ENCODE data around the gene ALDH1A2.

Gene ALDH1A2

DNA sequence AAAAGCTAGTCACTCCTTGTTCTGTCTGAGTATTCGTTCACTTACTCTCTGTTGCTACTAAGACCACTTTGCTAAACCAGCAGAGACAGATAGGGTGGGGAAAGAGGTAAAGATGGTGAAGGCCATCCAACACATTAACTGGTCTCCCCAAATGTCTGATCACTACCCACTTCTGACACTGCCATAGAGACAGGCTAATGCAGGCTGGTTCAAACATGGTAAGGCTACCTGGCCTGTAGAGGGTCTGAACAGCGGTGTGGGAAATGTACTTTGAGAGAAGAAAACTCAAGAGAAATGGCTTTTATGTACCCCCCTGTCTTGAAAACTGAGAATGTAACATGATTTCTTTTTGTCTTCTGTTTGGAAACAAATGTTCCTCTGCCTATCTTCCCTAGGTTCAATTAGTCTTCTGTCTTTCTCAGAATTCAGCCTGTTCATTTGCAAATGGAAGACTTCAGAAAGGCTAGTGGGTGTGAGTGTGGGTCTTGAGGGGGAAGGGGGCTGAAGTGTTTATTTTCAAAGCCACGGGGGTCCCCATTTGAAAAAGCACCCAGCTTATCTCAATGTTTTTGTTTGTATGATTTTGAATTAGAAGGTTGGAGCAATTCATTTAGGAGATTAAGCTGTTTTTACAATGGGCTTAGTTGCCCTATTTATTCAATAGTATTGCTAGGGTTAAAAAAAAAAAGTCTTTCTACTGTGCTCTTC, 15.8 kb downstream of the ALDH1A2 start:
- H3K18ac ChIP-seq (ENCODE audit: low read depth in 1 of 2, low read length in 2 of 2): no peak overlapping the region
- no peak overlapping the region for H2BK120ac ChIP-seq (ENCODE audit: low read depth, low read length)
- no peak overlapping the region for H2BK15ac ChIP-seq (ENCODE audit: low read depth, poor library complexity, severe bottlenecking)
- no peak overlapping the region for H2BK5ac ChIP-seq (ENCODE audit: low read depth, low read length, poor library complexity, severe bottlenecking)
- no peak overlapping the region for H3K9ac ChIP-seq (ENCODE audit: low read length)
- no peaks in the 10 kb centered on the region for H3K9me3 ChIP-seq (ENCODE audit: control insufficient read depth, low read length)
- WGBS: 24% methylated on average over 2 of the region's 3 CpGs
- no peak overlapping the region for H3K4me3 ChIP-seq (ENCODE audit: insufficient read depth in 1 of 2, low read depth in 1 of 2, low read length in 2 of 2)
- H3K4ac ChIP-seq (ENCODE audit: low read depth in 1 of 2, low read length in 2 of 2): no peak overlapping the region
- no peak for DNase-seq
- no peak overlapping the region for H3K23ac ChIP-seq (ENCODE audit: low read length in 2 of 2)
- no peak overlapping the region for H3K27ac ChIP-seq (ENCODE audit: low read length, poor library complexity, severe bottlenecking)
- no peak overlapping the region for H4K91ac ChIP-seq (ENCODE audit: low read length)
- no peak overlapping the region for H3K14ac ChIP-seq (ENCODE audit: low read length in 2 of 2)
- no peaks in the 10 kb centered on the region for H3K36me3 ChIP-seq (ENCODE audit: control insufficient read depth in 1 of 2, insufficient read depth in 2 of 2, low read depth in 1 of 2, low read length in 2 of 2)
- H2AFZ ChIP-seq (ENCODE audit: low read depth, low read length): no peak overlapping the region
- H3K4me1 ChIP-seq (ENCODE audit: control insufficient read depth, insufficient read depth, low read depth, low read length): no peaks in the 10 kb centered on the region
- H2AK5ac ChIP-seq (ENCODE audit: low read length, severe bottlenecking): no peak overlapping the region
- peaks cover 3 to 5% of the 10 kb centered on the region in 2 experiments for H3K27me3 ChIP-seq (ENCODE audit: control insufficient read depth in 1 of 2, insufficient read depth in 1 of 2, low read length in 2 of 2)
- H4K8ac ChIP-seq (ENCODE audit: low read length): no peak overlapping the region
- no peak overlapping the region for H2BK12ac ChIP-seq (ENCODE audit: low read length in 2 of 2)
- no peak overlapping the region for H3K4me2 ChIP-seq (ENCODE audit: low read length, poor library complexity, severe bottlenecking)
- H3K79me1 ChIP-seq (replicated peaks; ENCODE audit: low read length, poor library complexity, severe bottlenecking): no peaks in the 10 kb centered on the region

DNA sequence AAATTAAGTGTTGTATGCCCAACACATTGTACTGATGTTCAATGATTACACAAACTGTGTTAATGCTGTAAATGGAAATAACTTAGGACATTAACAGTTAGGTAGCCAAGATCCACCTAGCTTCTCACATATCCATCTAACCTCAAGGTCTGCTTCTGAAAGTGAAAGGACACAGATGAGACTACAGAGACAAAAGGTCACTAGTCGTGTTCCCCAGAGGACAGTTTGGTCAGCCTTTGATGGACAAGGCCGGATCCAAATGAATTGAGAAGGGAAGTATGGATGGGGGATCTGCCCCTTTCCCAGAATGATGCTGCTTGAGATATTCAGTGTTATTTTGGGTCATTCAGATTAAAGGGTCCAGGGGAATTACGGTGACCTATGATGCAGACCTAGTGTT, 17.2 kb downstream of the ALDH1A2 start:
- Histone ChIP-seq H3K4ac (ENCODE audit: low read depth in 1 of 2, low read length in 2 of 2) (no peak overlapping the region), H3K23ac (ENCODE audit: low read length in 2 of 2) (no peak overlapping the region), H3K4me2 (ENCODE audit: low read length, poor library complexity, severe bottlenecking) (no peak overlapping the region), H3K9ac (ENCODE audit: low read length) (no peak overlapping the region), H2BK5ac (ENCODE audit: low read depth, low read length, poor library complexity, severe bottlenecking) (no peak overlapping the region), H3K36me3 (ENCODE audit: control insufficient read depth in 1 of 2, insufficient read depth in 2 of 2, low read depth in 1 of 2, low read length in 2 of 2) (no peaks in the 10 kb centered on the region), H4K91ac (ENCODE audit: low read length) (no peak overlapping the region), H3K27ac (ENCODE audit: low read length, poor library complexity, severe bottlenecking) (no peak overlapping the region), H3K27me3 (ENCODE audit: control insufficient read depth in 1 of 2, insufficient read depth in 1 of 2, low read length in 2 of 2) (peaks cover 0 to 5% of the 10 kb centered on the region in 2 experiments), H2BK15ac (ENCODE audit: low read depth, poor library complexity, severe bottlenecking) (no peak overlapping the region), H2BK12ac (ENCODE audit: low read length in 2 of 2) (no peak overlapping the region), H3K4me1 (ENCODE audit: control insufficient read depth, insufficient read depth, low read depth, low read length) (no peaks in the 10 kb centered on the region), H2BK120ac (ENCODE audit: low read depth, low read length) (no peak overlapping the region), H3K9me3 (ENCODE audit: control insufficient read depth, low read length) (no peaks in the 10 kb centered on the region), H2AFZ (ENCODE audit: low read depth, low read length) (no peak overlapping the region), H4K8ac (ENCODE audit: low read length) (no peak overlapping the region), H3K4me3 (ENCODE audit: insufficient read depth in 1 of 2, low read depth in 1 of 2, low read length in 2 of 2) (no peak overlapping the region), H2AK5ac (ENCODE audit: low read length, severe bottlenecking) (no peak overlapping the region), H3K14ac (ENCODE audit: low read length in 2 of 2) (no peak overlapping the region), H3K79me1 (replicated peaks; ENCODE audit: low read length, poor library complexity, severe bottlenecking) (no peaks in the 10 kb centered on the region), H3K18ac (ENCODE audit: low read depth in 1 of 2, low read length in 2 of 2) (no peak overlapping the region)
- 73% methylated on average over 3 of the region's 3 CpGs for WGBS
- DNase-seq: no peak

GRCh38 chr15:58047149-58047548, 18.4 kb downstream of the ALDH1A2 start:
- no peak overlapping the region for H4K8ac ChIP-seq (ENCODE audit: low read length)
- no CpG with 5 or more reads among the region's 2 CpGs for WGBS

DNA sequence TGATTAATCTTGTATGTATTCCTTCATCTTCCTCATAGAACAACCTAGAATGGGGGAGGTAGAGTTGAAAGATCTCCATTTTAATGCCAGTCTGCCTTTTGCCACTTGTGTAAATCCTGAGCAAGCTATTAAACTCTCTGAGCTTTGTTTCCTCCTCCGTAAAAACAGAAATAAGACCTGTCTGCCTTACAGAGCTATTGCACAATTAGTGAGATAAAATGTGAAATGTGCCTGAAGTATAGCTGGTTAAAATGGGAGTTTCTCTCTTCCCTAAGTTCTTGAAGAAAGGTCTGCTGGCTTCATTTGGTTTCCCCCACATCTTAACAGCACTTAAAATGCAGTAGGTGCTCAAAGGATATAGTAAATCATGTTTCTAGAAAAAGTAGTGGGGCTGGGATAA, 19.0 kb downstream of the ALDH1A2 start:
- no peak overlapping the region for H3K4me3 ChIP-seq (ENCODE audit: insufficient read depth in 1 of 2, low read depth in 1 of 2, low read length in 2 of 2)
- H3K36me3 ChIP-seq (ENCODE audit: control insufficient read depth in 1 of 2, insufficient read depth in 2 of 2, low read depth in 1 of 2, low read length in 2 of 2): no peaks in the 10 kb centered on the region
- H3K79me1 ChIP-seq (replicated peaks; ENCODE audit: low read length, poor library complexity, severe bottlenecking): no peaks in the 10 kb centered on the region
- no peak overlapping the region for H3K4me2 ChIP-seq (ENCODE audit: low read length, poor library complexity, severe bottlenecking)
- H4K8ac ChIP-seq (ENCODE audit: low read length): no peak overlapping the region
- no peak overlapping the region for H2BK5ac ChIP-seq (ENCODE audit: low read depth, low read length, poor library complexity, severe bottlenecking)
- no peaks in the 10 kb centered on the region for H3K9me3 ChIP-seq (ENCODE audit: control insufficient read depth, low read length)
- no peak overlapping the region for H2BK120ac ChIP-seq (ENCODE audit: low read depth, low read length)
- H2BK12ac ChIP-seq (ENCODE audit: low read length in 2 of 2): no peak overlapping the region
- DNase-seq: no peak
- H3K14ac ChIP-seq (ENCODE audit: low read length in 2 of 2): no peak overlapping the region
- no peak overlapping the region for H4K91ac ChIP-seq (ENCODE audit: low read length)
- H2AK5ac ChIP-seq (ENCODE audit: low read length, severe bottlenecking): no peak overlapping the region
- no peak overlapping the region for H3K23ac ChIP-seq (ENCODE audit: low read length in 2 of 2)
- peaks cover 0 to 5% of the 10 kb centered on the region in 2 experiments for H3K27me3 ChIP-seq (ENCODE audit: control insufficient read depth in 1 of 2, insufficient read depth in 1 of 2, low read length in 2 of 2)
- no peak overlapping the region for H3K27ac ChIP-seq (ENCODE audit: low read length, poor library complexity, severe bottlenecking)
- no CpG with 5 or more reads among the region's 1 CpG for WGBS
- H3K18ac ChIP-seq (ENCODE audit: low read depth in 1 of 2, low read length in 2 of 2): no peak overlapping the region
- H2AFZ ChIP-seq (ENCODE audit: low read depth, low read length): no peak overlapping the region
- H3K9ac ChIP-seq (ENCODE audit: low read length): no peak overlapping the region
- no peak overlapping the region for H2BK15ac ChIP-seq (ENCODE audit: low read depth, poor library complexity, severe bottlenecking)
- H3K4ac ChIP-seq (ENCODE audit: low read depth in 1 of 2, low read length in 2 of 2): no peak overlapping the region
- H3K4me1 ChIP-seq (ENCODE audit: control insufficient read depth, insufficient read depth, low read depth, low read length): no peaks in the 10 kb centered on the region

More at GRCh38 chr15:58047149-58047548, 18.4 kb downstream of the ALDH1A2 start:
- Histone ChIP-seq H3K14ac (ENCODE audit: low read length in 2 of 2) (no peak overlapping the region), H4K91ac (ENCODE audit: low read length) (no peak overlapping the region), H2AK5ac (ENCODE audit: low read length, severe bottlenecking) (no peak overlapping the region), H3K4me2 (ENCODE audit: low read length, poor library complexity, severe bottlenecking) (no peak overlapping the region), H3K79me1 (replicated peaks; ENCODE audit: low read length, poor library complexity, severe bottlenecking) (no peaks in the 10 kb centered on the region), H3K36me3 (ENCODE audit: control insufficient read depth in 1 of 2, insufficient read depth in 2 of 2, low read depth in 1 of 2, low read length in 2 of 2) (no peaks in the 10 kb centered on the region), H2AFZ (ENCODE audit: low read depth, low read length) (no peak overlapping the region), H3K18ac (ENCODE audit: low read depth in 1 of 2, low read length in 2 of 2) (no peak overlapping the region), H2BK120ac (ENCODE audit: low read depth, low read length) (no peak overlapping the region), H3K23ac (ENCODE audit: low read length in 2 of 2) (no peak overlapping the region), H3K4ac (ENCODE audit: low read depth in 1 of 2, low read length in 2 of 2) (no peak overlapping the region), H3K9ac (ENCODE audit: low read length) (no peak overlapping the region), H3K27ac (ENCODE audit: low read length, poor library complexity, severe bottlenecking) (no peak overlapping the region), H3K27me3 (ENCODE audit: control insufficient read depth in 1 of 2, insufficient read depth in 1 of 2, low read length in 2 of 2) (peaks cover 0 to 5% of the 10 kb centered on the region in 2 experiments), H3K4me1 (ENCODE audit: control insufficient read depth, insufficient read depth, low read depth, low read length) (no peaks in the 10 kb centered on the region), H2BK12ac (ENCODE audit: low read length in 2 of 2) (no peak overlapping the region), H3K9me3 (ENCODE audit: control insufficient read depth, low read length) (no peaks in the 10 kb centered on the region), H2BK5ac (ENCODE audit: low read depth, low read length, poor library complexity, severe bottlenecking) (no peak overlapping the region), H3K4me3 (ENCODE audit: insufficient read depth in 1 of 2, low read depth in 1 of 2, low read length in 2 of 2) (no peak overlapping the region), H2BK15ac (ENCODE audit: low read depth, poor library complexity, severe bottlenecking) (no peak overlapping the region)
- DNase-seq: no peak

Measured in mesenchymal stem cell (in vitro differentiated cells and primary cell).